GM12892 (cell line): ENCODE data around the gene GNAT3.

Experiments used
- DNase-seq: peaks from one replicate; pipeline ENCODE4 v3.0.0; 2011; ENCODE audit not compliant: insufficient read length
- FAIRE-seq: peaks from 2 replicates; lab custom pipeline; 2011; peaks lifted over from hg19 to GRCh38; lab: Jason Lieb, UNC
- POLR2A ChIP-seq: IDR thresholded peaks from 2 replicates; pipeline ENCODE4 v1.6.1; 2011; ENCODE audit warnings: low read depth, low read length, control low read depth
- POLR2AphosphoS5 ChIP-seq: IDR thresholded peaks from 2 replicates; pipeline ENCODE4 v1.6.1; 2011; ENCODE audit warnings: low read depth, low read length, control low read depth
- TAF1 ChIP-seq: IDR thresholded peaks from 2 replicates; pipeline ENCODE4 v1.6.1; 2011; ENCODE audit warnings: low read depth, mild to moderate bottlenecking, control low read depth, low read length, borderline replicate concordance

Gene GNAT3

DNA sequence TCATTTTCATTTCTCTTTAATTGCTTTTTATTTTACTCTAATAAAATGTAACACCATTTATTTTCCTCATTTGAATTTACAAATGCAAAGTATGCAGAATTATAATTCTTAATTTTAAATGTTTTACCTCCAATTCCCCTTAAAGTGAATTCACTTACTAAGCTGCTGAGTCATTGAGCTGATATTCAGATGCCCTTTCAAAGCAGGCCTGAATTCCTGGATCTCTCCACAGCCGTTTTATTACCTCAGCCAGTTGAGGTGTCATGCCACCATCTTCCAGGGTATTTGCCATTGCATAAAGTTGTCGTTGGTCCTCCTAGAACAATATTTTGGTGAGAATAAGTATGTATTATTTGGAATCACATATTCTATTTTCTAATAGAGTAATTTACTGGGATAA, 33.2 kb downstream of the GNAT3 start:
- FAIRE-seq (no peak), DNase-seq (no peak)
- TF ChIP-seq POLR2AphosphoS5, result no peak
- TF ChIP-seq TAF1, result no peak
- TF ChIP-seq POLR2A, result no peak

- no peak for FAIRE-seq
- DNase-seq, result no peak
- TF ChIP-seq TAF1 (no peak), POLR2AphosphoS5 (no peak), POLR2A (no peak)
Measured at GRCh38 chr7:80476035-80476434, 35.8 kb downstream of the GNAT3 start.

GRCh38 chr7:80475383-80475782, 36.5 kb downstream of the GNAT3 start:
- DNase-seq, result no peak
- no peak for FAIRE-seq
- TF ChIP-seq TAF1, result no peak
- TF ChIP-seq POLR2A, result no peak
- TF ChIP-seq POLR2AphosphoS5, result no peak

DNA sequence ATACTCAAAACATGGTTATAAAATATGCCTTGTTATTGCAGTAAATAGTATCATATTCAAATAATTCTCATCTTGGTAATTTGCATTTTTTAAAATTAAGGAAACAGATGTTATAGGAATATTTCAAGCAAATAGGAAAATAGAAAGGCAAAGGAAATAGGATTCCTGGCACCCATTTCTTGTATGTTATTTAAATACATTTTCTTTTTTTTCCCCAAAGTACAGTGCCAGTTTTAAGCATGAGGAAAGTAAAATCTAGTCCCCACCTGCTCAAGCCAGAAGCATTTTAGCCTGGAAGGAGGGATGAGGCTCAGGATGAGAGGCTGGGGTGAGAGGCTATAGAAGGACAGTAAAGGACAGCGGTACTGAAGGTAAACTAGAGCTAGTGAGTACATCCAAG, 38.1 kb downstream of the GNAT3 start:
- DNase-seq (no peak), FAIRE-seq (no peak)
- TF ChIP-seq POLR2A (no peak), POLR2AphosphoS5 (no peak), TAF1 (no peak)

GRCh38 chr7:80472491-80473200, 39.2 kb downstream of the GNAT3 start:
- FAIRE-seq, result peak; percentile 5

DNA sequence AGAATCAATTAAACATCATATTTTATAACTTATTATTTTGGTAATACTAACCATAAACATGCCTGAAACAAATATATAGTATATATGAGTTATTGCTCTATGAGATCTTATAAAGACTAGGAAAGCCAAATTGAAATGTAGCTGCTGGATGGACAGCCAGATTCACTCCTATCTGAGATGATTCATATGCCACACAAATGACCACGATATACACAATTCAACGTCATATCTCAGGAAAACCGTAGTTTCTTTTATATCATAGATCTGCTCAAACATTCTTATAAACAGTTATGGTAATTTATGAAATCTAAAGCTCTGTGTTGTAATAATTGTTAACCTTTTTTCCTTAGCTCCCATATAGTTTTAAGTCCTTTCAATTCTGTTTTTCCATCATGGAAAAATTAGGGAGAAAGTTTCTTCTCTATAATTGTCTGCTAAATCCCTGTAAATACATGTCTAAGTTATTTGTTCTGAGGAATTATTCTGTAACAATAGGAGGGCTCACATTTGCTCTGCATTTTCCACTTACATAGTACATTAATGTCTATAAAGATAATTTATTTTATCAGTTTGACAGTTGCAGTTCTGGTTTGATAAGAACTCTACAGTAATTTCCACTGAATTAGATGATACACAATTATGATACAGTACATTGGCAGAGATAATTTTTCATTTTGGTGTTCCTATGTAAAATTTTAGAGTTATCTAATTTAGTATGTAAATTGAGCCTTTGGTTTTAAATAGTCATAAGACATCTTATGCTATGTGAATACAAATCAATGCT, 42.7 kb downstream of the GNAT3 start:
- FAIRE-seq (no peak), DNase-seq (no peak)
- TF ChIP-seq TAF1 (no peak), POLR2AphosphoS5 (no peak), POLR2A (no peak)

More at GRCh38 chr7:80472491-80473200, 39.2 kb downstream of the GNAT3 start:
- TF ChIP-seq POLR2AphosphoS5, result no peak
- TF ChIP-seq POLR2A, result no peak
- no peak for TF ChIP-seq TAF1
- no peak for DNase-seq

GRCh38 chr7:80467069-80467468, 44.8 kb downstream of the GNAT3 start:
- FAIRE-seq (no peak), DNase-seq (no peak)

GRCh38 chr7:80466636-80467035, 45.2 kb downstream of the GNAT3 start:
- FAIRE-seq (no peak), DNase-seq (no peak)

More at GRCh38 chr7:80467069-80467468, 44.8 kb downstream of the GNAT3 start:
- TF ChIP-seq TAF1, result no peak
- TF ChIP-seq POLR2A, result no peak

DNA sequence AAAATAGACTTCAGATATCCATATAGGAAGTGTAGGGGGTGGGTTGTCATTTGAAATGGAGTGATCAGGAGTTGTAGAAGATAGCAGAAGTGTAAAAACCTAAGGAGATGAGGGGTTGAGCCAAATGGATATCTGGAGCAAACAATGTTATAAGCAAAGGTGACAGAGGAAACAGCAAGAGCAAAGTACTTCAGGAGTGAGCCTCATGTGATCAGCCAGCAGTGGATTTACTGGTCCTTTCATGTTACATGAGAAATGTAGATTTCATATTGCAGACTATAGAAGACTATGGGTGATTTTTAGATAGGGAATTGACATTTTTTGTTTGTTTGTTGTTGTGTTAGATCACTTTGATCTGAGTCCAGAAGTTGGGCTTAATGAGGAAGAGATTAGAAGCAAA, 47.7 kb downstream of the GNAT3 start:
- no peak for DNase-seq
- FAIRE-seq, result no peak
- no peak for TF ChIP-seq POLR2AphosphoS5
- TF ChIP-seq TAF1, result no peak
- no peak for TF ChIP-seq POLR2A

More at GRCh38 chr7:80466636-80467035, 45.2 kb downstream of the GNAT3 start:
- TF ChIP-seq POLR2AphosphoS5, result no peak
- TF ChIP-seq TAF1, result no peak
- no peak for TF ChIP-seq POLR2A

DNA sequence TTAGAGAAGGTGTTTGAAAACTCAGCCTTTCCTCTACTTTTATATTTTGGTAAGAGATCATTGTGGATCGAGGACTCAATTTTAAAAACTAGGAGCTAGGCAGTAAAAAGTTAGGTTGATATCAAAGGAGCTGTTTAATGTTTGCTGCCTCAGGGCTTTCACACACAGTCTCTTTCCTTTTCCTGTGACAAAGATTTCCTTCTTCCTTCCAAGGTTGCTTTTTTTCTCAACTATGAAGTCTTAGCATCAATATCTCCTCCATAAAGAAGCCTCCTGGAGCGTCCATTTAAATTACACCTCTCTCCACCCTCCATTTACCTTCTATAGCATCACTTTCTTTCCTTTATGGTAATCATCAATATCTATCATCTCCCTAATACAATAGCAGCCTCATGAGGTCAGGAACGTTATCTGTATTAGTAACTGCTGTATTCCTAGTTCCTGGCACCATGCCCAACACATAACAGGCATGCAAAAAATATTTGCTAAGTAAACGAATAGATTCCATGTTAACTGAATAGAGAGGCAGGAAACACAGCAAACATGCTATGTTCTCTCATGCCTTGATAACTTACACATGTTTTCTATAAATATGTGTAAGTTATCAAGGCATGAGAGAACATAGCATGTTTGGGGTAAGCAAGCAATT, 48.5 kb downstream of the GNAT3 start:
- FAIRE-seq, result no peak
- TF ChIP-seq POLR2AphosphoS5 (no peak), TAF1 (no peak), POLR2A (no peak)
- DNase-seq, result no peak

DNA sequence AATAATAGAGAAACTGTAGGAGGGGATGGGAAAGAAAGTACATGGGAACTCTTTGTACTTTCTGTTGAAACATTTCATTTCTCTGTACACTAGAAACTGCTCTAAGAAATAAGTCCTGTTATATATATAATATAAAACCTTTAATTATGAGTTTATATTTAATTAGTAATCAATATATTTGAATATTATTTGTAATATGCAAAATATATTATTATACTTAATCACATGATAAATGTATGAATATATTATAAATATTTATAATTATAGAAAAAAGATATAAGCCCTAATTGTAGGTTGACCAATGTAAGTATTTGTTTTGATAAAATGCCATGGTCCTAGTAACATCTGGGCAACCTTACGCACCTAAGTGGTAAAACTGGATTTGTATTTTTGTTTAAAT, 51.0 kb downstream of the GNAT3 start:
- no peak for TF ChIP-seq POLR2AphosphoS5
- TF ChIP-seq POLR2A, result no peak
- TF ChIP-seq TAF1, result no peak
- DNase-seq, result no peak
- no peak for FAIRE-seq
